NCI-H2081 (cell line): Measurements from ENCODE around the gene DENND6B.
A peak's percentile ranks its signal among the peaks of the same experiment; 100 is the strongest.
"Not testable (repeated sequence)": the region's sequence is repeated elsewhere in the genome, so short reads cannot be mapped to it uniquely, and the experiment has no call there.

Source experiments
- DNase-seq, 2 experiments: peaks; one replicate each; lab custom pipeline; 2025; lab: John Stamatoyannopoulos, UW

Gene DENND6B

GRCh38 chr22:50273352-50273751, 53.5 kb downstream of the DENND6B start:
- not testable (repeated sequence) for DNase-seq

GRCh38 chr22:50272044-50272802, 54.6 kb downstream of the DENND6B start:
- DNase-seq, result no peak

GRCh38 chr22:50271519-50271970, 55.3 kb downstream of the DENND6B start:
- peak; percentile 52 to 65 for DNase-seq

DNA sequence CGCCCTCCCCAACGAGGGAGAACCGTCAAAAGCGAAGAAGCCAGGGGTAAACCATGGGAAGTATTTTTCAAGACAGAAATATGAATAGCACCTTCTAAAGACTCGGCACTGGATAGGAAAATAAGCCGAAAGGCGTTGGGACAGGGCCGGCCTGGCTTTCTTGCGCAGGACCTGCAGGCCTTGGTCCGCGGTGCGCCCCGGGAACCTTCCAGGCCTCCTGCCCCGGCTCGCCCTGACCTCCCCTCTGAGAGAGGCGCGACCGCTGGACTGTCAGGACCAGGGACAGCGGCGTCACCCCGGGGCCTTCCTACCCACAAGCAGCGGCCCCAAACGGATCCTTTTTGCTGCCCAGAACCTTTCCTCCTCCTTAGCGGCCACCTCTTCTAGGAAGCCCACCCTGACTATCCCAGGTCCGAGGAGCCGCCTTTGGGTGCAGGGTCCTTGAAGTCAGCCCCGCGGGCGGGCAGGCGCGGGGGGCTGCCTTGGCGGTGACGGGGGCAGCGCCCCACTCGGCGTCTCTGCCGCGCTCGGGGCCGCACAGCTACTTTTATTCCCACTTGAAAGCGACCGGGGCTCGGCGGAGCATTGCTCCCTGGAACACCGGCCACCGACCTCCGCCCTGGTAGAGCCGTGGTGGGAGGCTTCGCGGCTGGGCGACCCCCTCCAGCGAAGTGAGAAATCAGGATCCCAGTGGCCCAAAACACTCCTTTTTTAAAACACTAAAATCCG, 56.0 kb downstream of the DENND6B start:
- no peak for DNase-seq

- DNase-seq, result peak; percentile 23 to 43
Measured at GRCh38 chr22:50269970-50270665, 56.7 kb downstream of the DENND6B start, which contains the start of gene MAPK11. MAPK11 (minus strand) TSS chr22:50270380; CDS start chr22:50270292, 88 bp downstream.

DNA sequence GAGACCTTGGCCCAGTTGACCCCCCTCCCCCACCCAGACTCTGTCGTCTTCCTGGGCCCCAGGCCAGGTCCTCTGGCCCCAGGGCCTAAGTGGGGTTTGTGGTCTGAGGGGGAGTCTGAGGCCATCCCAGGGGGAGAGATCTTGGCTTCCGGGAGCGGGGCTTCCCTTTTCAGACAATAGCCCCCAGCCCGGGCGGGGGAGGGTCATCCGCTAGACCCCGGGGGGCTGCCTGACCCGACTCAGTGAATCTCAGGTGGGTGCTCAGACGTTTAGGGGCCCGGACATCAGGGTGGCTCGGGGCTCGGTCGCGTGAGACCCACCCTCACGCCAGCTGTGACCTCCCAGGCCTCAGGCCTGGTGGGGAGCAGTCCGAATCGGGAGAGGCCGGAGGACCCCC, 57.2 kb downstream of the DENND6B start:
- DNase-seq, result no peak

- peak in 1 of 2 experiments; percentile 14 for DNase-seq
Measured at GRCh38 chr22:50268655-50269113, 58.1 kb downstream of the DENND6B start.

GRCh38 chr22:50267591-50268390, 59.0 kb downstream of the DENND6B start:
- DNase-seq, result no peak

GRCh38 chr22:50266994-50267393, 59.8 kb downstream of the DENND6B start:
- DNase-seq, result no peak

DNA sequence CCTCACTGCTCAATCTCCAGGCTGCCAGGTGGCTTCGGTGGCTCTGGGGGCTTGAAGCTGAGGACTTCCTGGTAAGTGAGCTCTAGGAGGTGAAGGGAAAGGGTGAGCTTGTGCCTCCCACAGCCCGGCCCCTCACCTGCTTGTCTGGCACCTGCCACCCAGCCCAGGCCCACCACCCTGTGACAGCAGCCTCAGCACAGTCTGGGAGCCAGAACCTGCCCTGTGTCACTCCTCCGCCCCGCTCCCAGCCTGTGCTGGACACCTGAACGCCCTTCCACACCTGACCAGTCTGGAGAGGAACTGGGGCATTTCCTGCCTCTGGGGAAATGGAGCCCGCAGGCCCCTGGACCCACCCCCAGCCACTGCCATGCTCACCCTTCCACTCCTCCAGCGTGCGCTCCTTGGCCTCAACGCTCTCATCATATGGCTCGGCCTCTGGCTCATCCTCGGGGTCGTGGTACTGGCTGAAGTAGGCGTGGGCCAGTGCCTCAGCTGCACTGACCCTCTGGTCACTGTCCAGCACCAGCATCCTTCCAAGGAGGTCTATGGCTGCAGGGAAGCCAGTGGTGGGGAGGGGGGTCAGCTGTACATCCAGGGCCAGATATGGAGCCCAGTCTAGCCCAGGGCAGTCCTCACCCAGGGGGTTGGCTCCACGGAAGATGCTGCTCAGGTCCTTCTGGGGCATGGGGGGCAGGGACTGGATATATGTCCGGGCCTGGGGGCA, 61.7 kb downstream of the DENND6B start:
- no peak for DNase-seq

DNA sequence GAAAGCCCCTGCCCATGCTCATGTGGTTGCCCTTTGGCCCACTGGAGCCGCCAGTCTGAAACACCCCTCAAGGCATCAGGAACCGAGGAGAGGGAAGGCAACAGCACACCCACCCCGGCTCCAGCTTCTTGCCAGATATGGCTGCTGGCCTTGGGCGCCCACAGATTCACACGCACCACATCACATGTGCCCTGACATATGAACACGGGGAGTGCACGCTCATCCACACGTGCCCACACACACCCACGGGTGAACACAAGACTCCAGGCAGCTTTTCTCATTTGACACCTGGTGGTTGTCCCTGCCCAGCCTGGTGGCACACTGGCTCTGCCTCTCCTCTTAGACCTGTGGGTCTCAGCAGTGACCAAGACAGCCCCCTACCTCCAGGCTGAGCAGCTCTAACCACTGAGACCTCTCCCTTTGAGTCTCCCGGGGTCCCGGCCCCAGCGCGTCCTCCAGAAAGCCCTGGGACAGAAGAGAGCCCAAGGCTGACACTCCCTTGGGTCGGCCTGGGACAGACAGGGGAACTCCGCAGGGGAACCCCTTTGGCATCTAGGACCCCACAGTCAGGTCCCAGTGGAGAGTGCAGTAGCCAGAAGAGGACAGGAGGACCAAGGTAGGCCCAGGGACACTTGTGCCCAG, 62.6 kb downstream of the DENND6B start:
- DNase-seq, result no peak

GRCh38 chr22:50262973-50263617, 63.7 kb downstream of the DENND6B start:
- no peak for DNase-seq

- DNase-seq, result no peak
Measured at GRCh38 chr22:50262460-50262911, 64.3 kb downstream of the DENND6B start.

GRCh38 chr22:50261615-50262459, 65.0 kb downstream of the DENND6B start, which contains the start of gene MAPK12:
MAPK12 (minus strand) TSS chr22:50261683; CDS start chr22:50261509, 174 bp downstream.
- peak; percentile 30 to 50 for DNase-seq

DNA sequence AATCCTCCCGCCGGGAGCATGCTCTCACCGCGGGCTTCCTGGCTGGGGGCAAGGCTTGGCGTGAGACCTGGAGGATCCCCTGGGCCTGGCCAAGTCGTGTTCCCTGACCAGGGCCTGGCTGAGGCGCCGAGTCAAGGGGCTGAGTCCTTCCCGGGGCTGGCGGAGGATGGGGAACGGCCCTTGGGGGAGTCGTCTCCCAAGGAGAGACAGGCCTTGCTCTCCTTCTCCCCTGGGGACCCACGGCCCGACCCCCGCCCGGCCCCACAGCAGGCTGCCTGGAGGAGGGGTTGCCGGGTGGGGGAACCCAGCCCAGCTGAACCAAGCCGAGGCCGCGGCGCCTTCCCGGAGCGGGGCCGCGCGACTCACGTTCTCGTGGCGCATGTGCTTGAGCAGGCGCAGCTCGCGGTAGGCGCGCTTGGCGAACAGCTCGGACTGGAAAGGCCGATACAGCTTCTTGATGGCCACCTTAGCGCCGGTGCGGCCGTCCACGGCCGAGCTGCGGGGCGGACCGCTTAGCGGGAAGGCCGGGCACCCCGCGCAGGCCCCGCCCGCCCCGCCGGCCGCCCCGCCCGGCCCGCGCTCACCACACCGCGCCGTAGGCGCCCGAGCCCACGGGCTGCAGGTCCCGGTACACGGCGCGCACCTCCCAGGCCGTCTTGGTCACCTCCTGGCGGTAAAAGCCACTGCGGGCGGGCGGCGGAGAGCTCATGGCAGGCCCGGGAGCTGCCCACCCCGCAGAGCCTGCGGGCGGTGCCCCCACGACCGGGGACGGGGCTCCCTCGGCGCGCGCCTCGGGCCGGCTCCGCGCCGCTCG, 65.8 kb downstream of the DENND6B start:
- DNase-seq, result peak; percentile 15 to 26

GRCh38 chr22:50260434-50260800, 66.4 kb downstream of the DENND6B start:
- DNase-seq, result no peak

DNA sequence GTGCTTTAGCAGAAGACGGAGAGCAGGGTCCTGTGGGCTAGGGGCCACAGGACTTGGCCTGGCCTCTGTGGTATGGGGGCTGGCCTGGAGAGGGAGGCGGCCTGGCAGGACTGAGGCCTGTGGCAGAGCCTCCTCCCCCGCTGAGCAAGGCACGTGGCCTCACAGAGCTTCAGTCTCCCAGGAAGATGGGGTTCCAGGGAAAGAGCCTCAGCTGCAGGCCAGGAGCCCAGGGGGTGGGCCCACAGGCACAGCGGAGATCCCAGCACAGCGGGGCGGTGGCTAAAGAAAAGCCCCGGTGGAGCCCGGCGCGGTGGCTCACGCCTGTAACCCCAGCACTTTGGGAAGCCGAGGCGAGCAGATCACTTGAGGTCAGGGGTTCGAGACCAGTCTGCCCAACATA, 67.5 kb downstream of the DENND6B start:
- no peak for DNase-seq
